ENCODE measurements around the gene RPRD1B.

- TF ChIP-seq EZH2phosphoT487 (IDR thresholded peaks at IDR 0.05) (no peak), CTCF (IDR thresholded peaks at IDR 0.05) (no peak), EZH2 (IDR thresholded peaks at IDR 0.05) (no peak)
Observed at GRCh38 chr20:38125157-38126056, 91.9 kb downstream of the RPRD1B start.
